Loucy (cell line): Measurements from ENCODE around the gene COX19.

Experiments
- H2AFZ ChIP-seq: fragments of 200-600 bp; sonication (generic); 2 replicates; pipeline ENCODE4 v1.6.0; 2016; ENCODE audit warnings: antibody characterized with exemption, mild to moderate bottlenecking, low read length, moderate library complexity
- H3F3A ChIP-seq: fragments of 200-600 bp; 2 replicates; pipeline ENCODE4 v1.6.0; 2016; ENCODE audit warnings: antibody characterized with exemption, low read depth, mild to moderate bottlenecking
- H3K27me3 ChIP-seq: fragments of 200-600 bp; sonication (generic); 2 replicates; pipeline ENCODE4 v1.6.1; 2014; ENCODE audit warnings: low read length, mild to moderate bottlenecking; ENCODE audit not compliant: insufficient read depth, poor library complexity, severe bottlenecking
- H3K36me3 ChIP-seq: fragments of 200-600 bp; sonication (generic); 2 replicates; pipeline ENCODE4 v1.6.1; 2016; ENCODE audit warnings: low read length; ENCODE audit not compliant: insufficient read depth
- H3K4me1 ChIP-seq: fragments of 200-600 bp; sonication (generic); 2 replicates; pipeline ENCODE4 v1.5.1; 2014; ENCODE audit warnings: low read length, mild to moderate bottlenecking; ENCODE audit not compliant: insufficient read depth, poor library complexity, severe bottlenecking
- H3K4me2 ChIP-seq: fragments of 200-600 bp; sonication (generic); 2 replicates; pipeline ENCODE4 v1.6.0; 2014; ENCODE audit warnings: antibody characterized with exemption, low read length, low read depth, mild to moderate bottlenecking; ENCODE audit not compliant: poor library complexity, severe bottlenecking
- H3K4me3 ChIP-seq: fragments of 200-600 bp; sonication (generic); 2 replicates; pipeline ENCODE4 v1.5.1; 2014; ENCODE audit warnings: low read length, mild to moderate bottlenecking, mixed read lengths; ENCODE audit not compliant: poor library complexity, severe bottlenecking
- H3K79me2 ChIP-seq: fragments of 200-600 bp; sonication (generic); 2 replicates; pipeline ENCODE4 v1.6.1; 2014; ENCODE audit warnings: low read length; ENCODE audit not compliant: insufficient read depth
- H3K9ac ChIP-seq: fragments of 200-600 bp; sonication (generic); 2 replicates; pipeline ENCODE4 v1.6.0; 2014; ENCODE audit warnings: mild to moderate bottlenecking, low read depth, low read length, moderate library complexity; ENCODE audit not compliant: poor library complexity, severe bottlenecking
- H3K9me2 ChIP-seq: fragments of 200-600 bp; sonication (generic); replicated peaks from 2 replicates; pipeline ENCODE4 v1.6.1; 2016; ENCODE audit warnings: low read depth, low read length, mixed read lengths
- H3K9me3 ChIP-seq: fragments of 200-600 bp; sonication (generic); 2 replicates; pipeline ENCODE4 v1.6.1; 2014; ENCODE audit warnings: mild to moderate bottlenecking, antibody characterized with exemption, low read length, low read depth; ENCODE audit not compliant: insufficient read depth
- H4K20me1 ChIP-seq: fragments of 200-600 bp; sonication (generic); 2 replicates; pipeline ENCODE4 v1.6.0; 2014; ENCODE audit warnings: antibody characterized with exemption, low read length, mild to moderate bottlenecking; ENCODE audit not compliant: insufficient read depth, poor library complexity, severe bottlenecking
- CTCF ChIP-seq: fragments of 200-600 bp; sonication (generic); conservative IDR thresholded peaks from 2 replicates; pipeline ENCODE4 v1.5.1; 2014; ENCODE audit warnings: mild to moderate bottlenecking, antibody characterized with exemption, low read length
- EZH2phosphoT487 ChIP-seq: fragments of 200-600 bp; IDR thresholded peaks from 2 replicates; pipeline ENCODE4 v1.6.1; 2018; ENCODE audit warnings: antibody characterized with exemption, mild to moderate bottlenecking, moderate library complexity, borderline replicate concordance

The COX19 gene

DNA sequence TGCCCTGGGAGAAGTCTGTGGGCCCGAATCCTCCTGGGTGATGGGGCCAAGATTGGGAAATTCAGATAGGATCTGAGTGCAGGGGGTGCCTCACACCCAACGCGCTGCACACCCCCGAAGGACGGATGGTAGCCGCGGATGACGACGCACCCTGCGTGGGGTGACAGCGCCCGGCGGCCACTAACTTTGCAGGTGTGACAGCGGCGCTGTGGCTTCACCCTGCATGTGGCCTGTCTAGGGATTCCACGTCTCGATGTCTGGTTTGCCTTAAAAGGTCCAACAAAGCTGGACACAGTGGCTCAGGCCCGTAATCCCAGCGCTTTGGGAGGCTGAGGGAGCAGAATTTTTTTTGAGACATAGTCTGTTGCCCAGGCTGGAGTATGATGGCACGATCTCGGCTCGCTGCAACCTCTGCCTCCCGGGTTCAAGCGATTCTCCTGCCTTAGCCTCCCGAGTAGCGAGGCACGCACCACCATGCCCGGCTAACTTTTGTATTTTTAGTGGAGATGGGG lies 39.4 kb downstream of the COX19 start:
- Histone ChIP-seq H3K9ac (no peak overlapping the region), H4K20me1 (no peaks in the 10 kb centered on the region), H3K9me3 (no peaks in the 10 kb centered on the region; the same call in 1 of the 2 replicates), H3K9me2 (no peaks in the 10 kb centered on the region), H3K36me3 (no peaks in the 10 kb centered on the region), H3F3A (no peaks in the 10 kb centered on the region), H3K27me3 (no peaks in the 10 kb centered on the region), H2AFZ (no peak overlapping the region), H3K79me2 (no peaks in the 10 kb centered on the region), H3K4me3 (no peak overlapping the region), H3K4me2 (no peak overlapping the region), H3K4me1 (no peaks in the 10 kb centered on the region)
- no peak for TF ChIP-seq CTCF
- no peak for TF ChIP-seq EZH2phosphoT487

DNA sequence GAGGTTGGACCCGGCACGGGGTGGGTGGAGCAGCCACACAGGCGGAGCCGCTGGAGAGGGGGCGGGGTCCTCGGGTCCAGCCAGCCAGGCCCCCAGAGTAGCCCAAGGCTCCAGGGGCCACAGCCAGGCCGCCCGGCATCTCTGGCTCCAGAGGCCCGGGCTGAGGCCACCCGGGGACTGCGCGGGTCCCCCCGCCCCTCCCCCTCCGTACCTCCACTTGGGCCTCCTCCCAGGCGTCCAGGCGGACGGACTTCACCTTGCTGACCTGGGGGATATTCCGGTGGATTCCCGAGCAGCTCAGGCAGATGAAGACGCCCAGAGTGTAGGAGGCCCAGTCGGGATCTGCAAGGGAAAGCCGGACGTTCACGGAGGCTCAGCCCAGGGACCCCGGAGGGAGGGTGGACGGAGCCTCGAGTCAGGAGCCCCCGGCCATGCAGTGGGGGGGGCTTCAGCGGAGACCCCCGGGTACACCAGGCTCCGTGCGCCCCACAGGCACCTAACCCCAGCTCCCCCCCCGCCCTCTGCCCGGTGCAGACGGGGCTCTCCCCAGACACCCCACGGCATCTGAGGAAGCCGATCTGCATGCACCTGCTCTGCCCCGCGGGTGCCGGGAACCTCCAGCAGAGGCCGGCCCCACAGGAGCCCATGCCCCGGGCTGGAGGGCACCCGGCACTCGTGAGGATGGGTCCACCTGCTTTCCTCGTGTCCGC lies 40.0 kb downstream of the COX19 start:
- no peak overlapping the region for H3K4me2 ChIP-seq
- no peaks in the 10 kb centered on the region for H3K4me1 ChIP-seq
- H2AFZ ChIP-seq: no peak overlapping the region
- H3K9me3 ChIP-seq: no peaks in the 10 kb centered on the region; the same call in 1 of the 2 replicates
- H3K4me3 ChIP-seq: no peak overlapping the region
- H4K20me1 ChIP-seq: no peaks in the 10 kb centered on the region
- H3K27me3 ChIP-seq: no peaks in the 10 kb centered on the region
- no peak overlapping the region for H3K9ac ChIP-seq
- no peaks in the 10 kb centered on the region for H3K9me2 ChIP-seq
- TF ChIP-seq EZH2phosphoT487: no peak
- no peak for TF ChIP-seq CTCF
- H3K36me3 ChIP-seq: no peaks in the 10 kb centered on the region
- no peaks in the 10 kb centered on the region for H3F3A ChIP-seq
- H3K79me2 ChIP-seq: no peaks in the 10 kb centered on the region

- Histone ChIP-seq H3K36me3 (no peaks in the 10 kb centered on the region), H4K20me1 (no peaks in the 10 kb centered on the region), H3K9me2 (no peaks in the 10 kb centered on the region), H3K27me3 (no peaks in the 10 kb centered on the region), H3K9me3 (no peaks in the 10 kb centered on the region), H3K4me3 (no peak overlapping the region), H3K4me1 (no peaks in the 10 kb centered on the region), H2AFZ (no peak overlapping the region), H3K9ac (no peak overlapping the region), H3F3A (no peaks in the 10 kb centered on the region), H3K4me2 (no peak overlapping the region), H3K79me2 (no peaks in the 10 kb centered on the region)
- TF ChIP-seq EZH2phosphoT487 (no peak), CTCF (no peak)
Observed at GRCh38 chr7:934469-935163, 40.7 kb downstream of the COX19 start.
